Astrocyte (in vitro differentiated cells and primary cell): ENCODE results near the gene C20orf204. TPM values are rescaled to one million over a fixed set of nuclear protein-coding genes. Genes with fewer than 3 reads are reported as not detected.
A peak's percentile ranks its signal among the peaks of the same experiment; 100 is the strongest.

Experiments
- DNase-seq: peaks from one replicate; pipeline ENCODE4 v3.0.0-alpha.2; 2010; ENCODE audit warnings: low read depth
- FAIRE-seq: peaks from 2 replicates; lab custom pipeline; 2011; peaks lifted over from hg19 to GRCh38; lab: Jason Lieb, UNC
- H2AFZ ChIP-seq: 2 replicates; pipeline ENCODE4 v1.6.0; 2012; ENCODE audit warnings: low read depth, low read length, inconsistent platforms
- H3K27ac ChIP-seq: 2 replicates; pipeline ENCODE4 v1.5.1; 2011; ENCODE audit warnings: low read depth, low read length, inconsistent platforms
- H3K27me3 ChIP-seq: 2 replicates; pipeline ENCODE4 v1.6.0; 2011; ENCODE audit warnings: low read length, inconsistent platforms; ENCODE audit not compliant: insufficient read depth
- H3K36me3 ChIP-seq: 2 replicates; pipeline ENCODE4 v1.5.1; 2011; ENCODE audit warnings: low read length, inconsistent platforms; ENCODE audit not compliant: insufficient read depth
- H3K4me1 ChIP-seq: 2 replicates; pipeline ENCODE4 v1.5.1; 2011; ENCODE audit warnings: low read length, inconsistent platforms; ENCODE audit not compliant: insufficient read depth
- H3K4me2 ChIP-seq: 2 replicates; pipeline ENCODE4 v1.6.0; 2012; ENCODE audit warnings: low read length, inconsistent platforms
- H3K4me3 ChIP-seq: 2 replicates; pipeline ENCODE4 v1.5.1; 2011; ENCODE audit warnings: low read depth, mild to moderate bottlenecking, low read length, inconsistent platforms; ENCODE audit not compliant: insufficient read depth
- H3K79me2 ChIP-seq: 2 replicates; pipeline ENCODE4 v1.6.0; 2012; ENCODE audit warnings: mild to moderate bottlenecking, low read length, inconsistent platforms; ENCODE audit not compliant: insufficient read depth
- H3K9ac ChIP-seq: 2 replicates; pipeline ENCODE4 v1.6.0; 2012; ENCODE audit warnings: mild to moderate bottlenecking, low read length, inconsistent platforms
- H3K9me3 ChIP-seq: 2 replicates; pipeline ENCODE4 v1.5.1; 2012; ENCODE audit warnings: low read depth, mild to moderate bottlenecking, low read length, inconsistent platforms; ENCODE audit not compliant: insufficient read depth
- H4K20me1 ChIP-seq: 2 replicates; pipeline ENCODE4 v1.6.0; 2012; ENCODE audit warnings: low read length, inconsistent platforms; ENCODE audit not compliant: insufficient read depth
- H3K27ac Mint-ChIP-seq: one replicate; pipeline ENCODE4 v1.8.0; 2021; ENCODE audit warnings: mild to moderate bottlenecking, mixed read lengths; ENCODE audit not compliant: unreplicated experiment
- H3K27me3 Mint-ChIP-seq: one replicate; pipeline ENCODE4 v1.8.0; 2021; ENCODE audit warnings: low read depth, mixed read lengths; ENCODE audit not compliant: unreplicated experiment
- H3K36me3 Mint-ChIP-seq: one replicate; pipeline ENCODE4 v1.8.0; 2021; ENCODE audit warnings: low read depth, mixed read lengths; ENCODE audit not compliant: unreplicated experiment
- H3K4me1 Mint-ChIP-seq: one replicate; pipeline ENCODE4 v1.8.0; 2021; ENCODE audit warnings: low read depth, mixed read lengths; ENCODE audit not compliant: unreplicated experiment
- H3K4me3 Mint-ChIP-seq: one replicate; pipeline ENCODE4 v1.8.0; 2021; ENCODE audit warnings: mild to moderate bottlenecking, moderate library complexity, mixed read lengths; ENCODE audit not compliant: unreplicated experiment
- H3K9me3 Mint-ChIP-seq: one replicate; pipeline ENCODE4 v1.8.0; 2021; ENCODE audit warnings: mild to moderate bottlenecking, mixed read lengths; ENCODE audit not compliant: unreplicated experiment
- CTCF ChIP-seq: IDR thresholded peaks from 2 replicates; pipeline ENCODE4 v1.5.1; 2011; ENCODE audit warnings: low read depth, mild to moderate bottlenecking, inconsistent platforms, low read length, moderate library complexity; ENCODE audit not compliant: insufficient read depth
- EZH2 ChIP-seq: IDR thresholded peaks from 2 replicates; pipeline ENCODE4 v1.6.1; 2012; ENCODE audit warnings: mild to moderate bottlenecking, low read length, inconsistent platforms; ENCODE audit not compliant: insufficient read depth
- total RNA-seq: library from RNA; stranded (reverse); gene quantifications from 2 replicates; pipeline ENCODE4 v1.2.1, GENCODE V29; 2021

C20orf204 gene
- total RNA-seq, 1 donor from 2014 or later, result 0.75 TPM

DNA sequence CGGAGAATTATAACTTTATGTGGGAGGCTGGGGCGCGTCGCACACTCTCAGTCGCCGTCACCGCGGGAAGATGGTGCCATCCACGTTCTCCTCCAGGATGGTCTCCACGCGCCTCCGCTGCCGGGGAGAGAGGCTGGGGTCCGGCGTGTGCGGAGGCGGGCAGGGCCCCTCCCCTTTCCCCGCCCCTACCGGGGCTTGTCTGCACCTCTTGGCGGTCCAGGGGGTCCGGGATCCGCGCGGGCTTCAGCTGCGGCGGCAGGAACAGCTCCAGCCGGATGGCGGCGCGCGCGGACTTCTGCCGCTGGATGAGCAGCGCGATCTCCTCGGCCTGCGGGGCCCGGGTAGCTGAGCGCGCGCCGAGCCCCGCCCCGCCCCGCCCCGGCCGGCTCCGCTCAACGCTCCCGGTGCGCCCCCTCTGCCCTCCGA is 47.4 kb downstream of the C20orf204 start:
- Histone ChIP-seq H3K4me1 (peaks cover 16% of the 10 kb centered on the region), H3K4me3 (no peak overlapping the region), H3K9me3 (peaks cover 2% of the 10 kb centered on the region), H4K20me1 (peaks cover 10% of the 10 kb centered on the region), H3K79me2 (no peaks in the 10 kb centered on the region), H3K27me3 (peaks cover 34% of the 10 kb centered on the region), H3K36me3 (no peaks in the 10 kb centered on the region), H2AFZ (peak overlapping the region; percentile 63), H3K27ac (no peak overlapping the region), H3K9ac (no peak overlapping the region), H3K4me2 (peak overlapping the region; percentile 83)
- peaks cover 20% of the 10 kb centered on the region for H3K27me3 Mint-ChIP-seq
- FAIRE-seq (no peak), DNase-seq (peak; percentile 63)
- peak overlapping the region; percentile 74 for H3K4me3 Mint-ChIP-seq
- no peaks in the 10 kb centered on the region for H3K36me3 Mint-ChIP-seq
- TF ChIP-seq CTCF, result no peak
- no peak for TF ChIP-seq EZH2
- peaks cover 4% of the 10 kb centered on the region for H3K9me3 Mint-ChIP-seq
- no peaks in the 10 kb centered on the region for H3K4me1 Mint-ChIP-seq
- H3K27ac Mint-ChIP-seq, result no peak overlapping the region

DNA sequence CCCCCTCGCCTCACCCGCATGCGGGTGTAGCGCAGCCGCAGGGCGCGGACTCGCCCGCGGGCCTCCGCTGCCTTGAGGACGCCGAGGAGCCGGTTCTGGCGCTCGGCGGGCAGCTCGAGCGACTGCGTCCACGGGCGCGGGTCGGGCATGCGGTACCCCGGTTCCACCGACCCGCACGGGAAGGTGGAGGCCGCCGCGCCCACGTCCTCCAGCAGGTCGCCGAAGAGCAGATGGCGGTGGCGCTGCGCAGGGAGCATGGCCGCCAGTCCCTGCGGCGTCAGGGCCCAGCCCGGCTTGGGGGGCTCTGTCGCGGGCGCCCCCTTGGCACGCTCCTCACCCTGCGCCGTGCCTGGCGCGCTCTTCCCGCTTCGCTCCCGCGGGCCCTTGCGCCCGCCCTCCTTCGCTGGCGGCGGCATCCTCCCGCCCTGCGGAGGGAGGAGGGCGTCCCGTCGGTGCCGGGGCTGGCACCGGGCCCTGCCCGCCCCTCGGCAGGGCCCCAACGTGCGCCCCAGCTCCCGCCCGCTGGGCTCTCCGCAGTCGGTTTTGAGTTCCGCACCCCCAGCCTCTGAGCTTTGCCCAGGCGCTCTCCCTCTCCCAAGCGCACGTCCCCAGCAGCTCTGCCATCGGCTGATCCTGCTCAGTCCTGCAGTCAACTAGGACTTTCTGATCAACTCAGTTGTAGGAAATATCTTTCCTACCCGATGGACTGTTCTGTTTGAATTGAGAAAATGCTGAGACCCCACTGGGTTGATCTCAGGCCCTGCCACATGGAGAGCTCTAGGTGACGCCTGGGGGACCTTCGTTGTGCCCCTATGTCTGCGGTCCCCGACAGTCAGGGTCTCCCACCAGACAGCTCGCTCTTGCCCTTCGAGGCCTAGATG is 48.1 kb downstream of the C20orf204 start, which contains the start of gene LKAAEAR1:
LKAAEAR1 (minus strand) TSS at position 595 of the 881 bp plus-strand sequence; CDS start at position 416, 179 bp downstream.
- Histone ChIP-seq H3K4me2 (peak within 1 kb of the TSS; percentile 83), H3K4me1 (peaks cover 10% of the 10 kb centered on the region), H3K9ac (no peak within 1 kb of the TSS), H3K79me2 (no peaks in the 10 kb centered on the region), H3K36me3 (no peaks in the 10 kb centered on the region), H3K9me3 (peaks cover 2% of the 10 kb centered on the region), H3K4me3 (no peak within 1 kb of the TSS), H2AFZ (peak within 1 kb of the TSS; percentile 63), H3K27me3 (peaks cover 38% of the 10 kb centered on the region), H3K27ac (no peak within 1 kb of the TSS), H4K20me1 (peaks cover 9% of the 10 kb centered on the region)
- peak within 1 kb of the TSS; percentile 89 for H3K4me3 Mint-ChIP-seq
- no peak within 1 kb of the TSS for H3K27ac Mint-ChIP-seq
- no peaks in the 10 kb centered on the region for H3K36me3 Mint-ChIP-seq
- TF ChIP-seq CTCF, result no peak
- TF ChIP-seq EZH2, result peak; percentile 79
- FAIRE-seq (no peak), DNase-seq (no peak)
- peaks cover 4% of the 10 kb centered on the region for H3K9me3 Mint-ChIP-seq
- H3K27me3 Mint-ChIP-seq, result peaks cover 26% of the 10 kb centered on the region
- no peaks in the 10 kb centered on the region for H3K4me1 Mint-ChIP-seq
